Measurements from ENCODE around the gene PPP1R26. TPM values are rescaled to one million over a fixed set of nuclear protein-coding genes. Genes with fewer than 3 reads are reported as not detected.
A peak's percentile ranks its signal among the peaks of the same experiment; 100 is the strongest.

PPP1R26 gene
- total and polyA plus RNA-seq, 2 experiments from 2014 or later = 10.7 to 49.8 TPM

DNA sequence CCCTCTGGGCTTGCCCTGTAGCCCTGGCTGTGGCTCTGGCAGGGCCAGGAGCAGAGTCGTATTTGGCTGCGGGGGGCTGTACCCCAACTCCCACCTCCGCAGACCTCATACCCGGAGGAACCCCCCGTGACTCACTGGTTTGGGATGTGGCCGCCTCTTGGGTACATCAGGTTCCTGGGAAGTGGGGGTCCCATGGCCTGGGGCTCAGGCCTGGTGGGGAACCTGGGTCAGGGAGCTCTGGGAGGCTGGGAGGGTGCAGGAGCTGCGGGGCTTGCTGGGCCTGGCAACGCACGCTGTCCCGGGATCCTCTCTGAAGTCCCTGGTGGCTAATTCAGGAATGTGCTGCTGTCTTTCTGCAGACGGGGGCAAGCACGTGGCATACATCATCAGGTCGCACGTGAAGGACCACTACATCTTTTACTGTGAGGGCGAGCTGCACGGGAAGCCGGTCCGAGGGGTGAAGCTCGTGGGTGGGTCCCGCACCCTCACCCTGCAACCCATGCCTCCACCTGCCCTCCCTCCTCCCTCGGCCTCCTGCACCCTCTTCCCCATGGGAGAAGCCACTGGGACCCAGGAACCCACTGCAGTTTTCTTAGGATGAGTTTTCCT, 44.0 kb downstream of the PPP1R26 start:
- H3F3A ChIP-seq (replicated peaks; ENCODE audit: low read depth) = no peaks in the 10 kb centered on the region
- H3K4me1 ChIP-seq (ENCODE audit: insufficient read depth) = no peaks in the 10 kb centered on the region; the same call in 1 of the 2 replicates
- no peaks in the 10 kb centered on the region for H3K27me3 ChIP-seq (ENCODE audit: insufficient read depth)
- Mint-ChIP-seq H3K4me1 (peaks cover 10% of the 10 kb centered on the region; the same call in 2 of the 3 replicates), H3K36me3 (ENCODE audit: low read depth) (no peaks in the 10 kb centered on the region), H3K4me3 (no peak overlapping the region), H3K27ac (no peak overlapping the region), H3K27me3 (ENCODE audit: insufficient read depth, low read depth, poor library complexity) (peaks cover 4% of the 10 kb centered on the region), H3K9me3 (no peaks in the 10 kb centered on the region)
- no peak overlapping the region for H3K27ac ChIP-seq (ENCODE audit: low read depth)
- H3K4me3 ChIP-seq = no peak overlapping the region
- no peak overlapping the region for H2AFZ ChIP-seq
- DNase-seq (ENCODE audit: low spot score) (peak; percentile 35), ATAC-seq (peak; percentile 46)
- no peaks in the 10 kb centered on the region for H4K20me1 ChIP-seq (replicated peaks; ENCODE audit: insufficient read depth)
- H3K79me2 ChIP-seq (replicated peaks; ENCODE audit: insufficient read depth) = no peaks in the 10 kb centered on the region
- TF ChIP-seq JUNB (IDR thresholded peaks at IDR 0.05; ENCODE audit: unreplicated experiment) (no peak), STAT1 (IDR thresholded peaks at IDR 0.05; ENCODE audit: unreplicated experiment) (no peak), EZH2 (IDR thresholded peaks at IDR 0.05; ENCODE audit: low read depth, unreplicated experiment) (no peak), POLR2AphosphoS5 (IDR thresholded peaks at IDR 0.05; ENCODE audit: low read depth) (no peak), ZNF331 (CRISPR knock-in tag; IDR thresholded peaks at IDR 0.05; ENCODE audit: low read depth) (no peak), CREB1 (CRISPR knock-in tag; IDR thresholded peaks at IDR 0.05; ENCODE audit: low read depth) (no peak), ZNF114 (CRISPR knock-in tag; IDR thresholded peaks at IDR 0.05) (no peak), NANOG (IDR thresholded peaks at IDR 0.05; ENCODE audit: borderline replicate concordance) (no peak), EZH2phosphoT487 (IDR thresholded peaks at IDR 0.05; ENCODE audit: unreplicated experiment) (no peak)
- TF ChIP-seq, protein P1, sequence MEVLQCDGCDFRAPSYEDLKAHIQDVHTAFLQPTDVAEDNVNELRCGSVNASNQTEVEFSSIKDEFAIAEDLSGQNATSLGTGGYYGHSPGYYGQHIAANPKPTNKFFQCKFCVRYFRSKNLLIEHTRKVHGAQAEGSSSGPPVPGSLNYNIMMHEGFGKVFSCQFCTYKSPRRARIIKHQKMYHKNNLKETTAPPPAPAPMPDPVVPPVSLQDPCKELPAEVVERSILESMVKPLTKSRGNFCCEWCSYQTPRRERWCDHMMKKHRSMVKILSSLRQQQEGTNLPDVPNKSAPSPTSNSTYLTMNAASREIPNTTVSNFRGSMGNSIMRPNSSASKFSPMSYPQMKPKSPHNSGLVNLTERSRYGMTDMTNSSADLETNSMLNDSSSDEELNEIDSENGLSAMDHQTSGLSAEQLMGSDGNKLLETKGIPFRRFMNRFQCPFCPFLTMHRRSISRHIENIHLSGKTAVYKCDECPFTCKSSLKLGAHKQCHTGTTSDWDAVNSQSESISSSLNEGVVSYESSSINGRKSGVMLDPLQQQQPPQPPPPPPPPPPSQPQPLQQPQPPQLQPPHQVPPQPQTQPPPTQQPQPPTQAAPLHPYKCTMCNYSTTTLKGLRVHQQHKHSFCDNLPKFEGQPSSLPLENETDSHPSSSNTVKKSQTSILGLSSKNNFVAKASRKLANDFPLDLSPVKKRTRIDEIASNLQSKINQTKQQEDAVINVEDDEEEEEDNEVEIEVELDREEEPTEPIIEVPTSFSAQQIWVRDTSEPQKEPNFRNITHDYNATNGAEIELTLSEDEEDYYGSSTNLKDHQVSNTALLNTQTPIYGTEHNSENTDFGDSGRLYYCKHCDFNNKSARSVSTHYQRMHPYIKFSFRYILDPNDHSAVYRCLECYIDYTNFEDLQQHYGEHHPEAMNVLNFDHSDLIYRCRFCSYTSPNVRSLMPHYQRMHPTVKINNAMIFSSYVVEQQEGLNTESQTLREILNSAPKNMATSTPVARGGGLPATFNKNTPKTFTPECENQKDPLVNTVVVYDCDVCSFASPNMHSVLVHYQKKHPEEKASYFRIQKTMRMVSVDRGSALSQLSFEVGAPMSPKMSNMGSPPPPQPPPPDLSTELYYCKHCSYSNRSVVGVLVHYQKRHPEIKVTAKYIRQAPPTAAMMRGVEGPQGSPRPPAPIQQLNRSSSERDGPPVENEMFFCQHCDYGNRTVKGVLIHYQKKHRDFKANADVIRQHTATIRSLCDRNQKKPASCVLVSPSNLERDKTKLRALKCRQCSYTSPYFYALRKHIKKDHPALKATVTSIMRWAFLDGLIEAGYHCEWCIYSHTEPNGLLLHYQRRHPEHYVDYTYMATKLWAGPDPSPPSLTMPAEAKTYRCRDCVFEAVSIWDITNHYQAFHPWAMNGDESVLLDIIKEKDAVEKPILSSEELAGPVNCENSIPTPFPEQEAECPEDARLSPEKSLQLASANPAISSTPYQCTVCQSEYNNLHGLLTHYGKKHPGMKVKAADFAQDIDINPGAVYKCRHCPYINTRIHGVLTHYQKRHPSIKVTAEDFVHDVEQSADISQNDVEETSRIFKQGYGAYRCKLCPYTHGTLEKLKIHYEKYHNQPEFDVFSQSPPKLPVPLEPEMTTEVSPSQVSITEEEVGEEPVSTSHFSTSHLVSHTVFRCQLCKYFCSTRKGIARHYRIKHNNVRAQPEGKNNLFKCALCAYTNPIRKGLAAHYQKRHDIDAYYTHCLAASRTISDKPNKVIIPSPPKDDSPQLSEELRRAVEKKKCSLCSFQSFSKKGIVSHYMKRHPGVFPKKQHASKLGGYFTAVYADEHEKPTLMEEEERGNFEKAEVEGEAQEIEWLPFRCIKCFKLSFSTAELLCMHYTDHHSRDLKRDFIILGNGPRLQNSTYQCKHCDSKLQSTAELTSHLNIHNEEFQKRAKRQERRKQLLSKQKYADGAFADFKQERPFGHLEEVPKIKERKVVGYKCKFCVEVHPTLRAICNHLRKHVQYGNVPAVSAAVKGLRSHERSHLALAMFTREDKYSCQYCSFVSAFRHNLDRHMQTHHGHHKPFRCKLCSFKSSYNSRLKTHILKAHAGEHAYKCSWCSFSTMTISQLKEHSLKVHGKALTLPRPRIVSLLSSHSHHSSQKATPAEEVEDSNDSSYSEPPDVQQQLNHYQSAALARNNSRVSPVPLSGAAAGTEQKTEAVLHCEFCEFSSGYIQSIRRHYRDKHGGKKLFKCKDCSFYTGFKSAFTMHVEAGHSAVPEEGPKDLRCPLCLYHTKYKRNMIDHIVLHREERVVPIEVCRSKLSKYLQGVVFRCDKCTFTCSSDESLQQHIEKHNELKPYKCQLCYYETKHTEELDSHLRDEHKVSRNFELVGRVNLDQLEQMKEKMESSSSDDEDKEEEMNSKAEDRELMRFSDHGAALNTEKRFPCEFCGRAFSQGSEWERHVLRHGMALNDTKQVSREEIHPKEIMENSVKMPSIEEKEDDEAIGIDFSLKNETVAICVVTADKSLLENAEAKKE (CRISPR knock-in tag; IDR thresholded peaks at IDR 0.05) = no peak
- TF ChIP-seq, protein P2, sequence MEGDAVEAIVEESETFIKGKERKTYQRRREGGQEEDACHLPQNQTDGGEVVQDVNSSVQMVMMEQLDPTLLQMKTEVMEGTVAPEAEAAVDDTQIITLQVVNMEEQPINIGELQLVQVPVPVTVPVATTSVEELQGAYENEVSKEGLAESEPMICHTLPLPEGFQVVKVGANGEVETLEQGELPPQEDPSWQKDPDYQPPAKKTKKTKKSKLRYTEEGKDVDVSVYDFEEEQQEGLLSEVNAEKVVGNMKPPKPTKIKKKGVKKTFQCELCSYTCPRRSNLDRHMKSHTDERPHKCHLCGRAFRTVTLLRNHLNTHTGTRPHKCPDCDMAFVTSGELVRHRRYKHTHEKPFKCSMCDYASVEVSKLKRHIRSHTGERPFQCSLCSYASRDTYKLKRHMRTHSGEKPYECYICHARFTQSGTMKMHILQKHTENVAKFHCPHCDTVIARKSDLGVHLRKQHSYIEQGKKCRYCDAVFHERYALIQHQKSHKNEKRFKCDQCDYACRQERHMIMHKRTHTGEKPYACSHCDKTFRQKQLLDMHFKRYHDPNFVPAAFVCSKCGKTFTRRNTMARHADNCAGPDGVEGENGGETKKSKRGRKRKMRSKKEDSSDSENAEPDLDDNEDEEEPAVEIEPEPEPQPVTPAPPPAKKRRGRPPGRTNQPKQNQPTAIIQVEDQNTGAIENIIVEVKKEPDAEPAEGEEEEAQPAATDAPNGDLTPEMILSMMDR (conservative IDR thresholded peaks at IDR 0.05; ENCODE audit: low read depth in 2 of 2) = no peak
- TF ChIP-seq, protein P3, sequence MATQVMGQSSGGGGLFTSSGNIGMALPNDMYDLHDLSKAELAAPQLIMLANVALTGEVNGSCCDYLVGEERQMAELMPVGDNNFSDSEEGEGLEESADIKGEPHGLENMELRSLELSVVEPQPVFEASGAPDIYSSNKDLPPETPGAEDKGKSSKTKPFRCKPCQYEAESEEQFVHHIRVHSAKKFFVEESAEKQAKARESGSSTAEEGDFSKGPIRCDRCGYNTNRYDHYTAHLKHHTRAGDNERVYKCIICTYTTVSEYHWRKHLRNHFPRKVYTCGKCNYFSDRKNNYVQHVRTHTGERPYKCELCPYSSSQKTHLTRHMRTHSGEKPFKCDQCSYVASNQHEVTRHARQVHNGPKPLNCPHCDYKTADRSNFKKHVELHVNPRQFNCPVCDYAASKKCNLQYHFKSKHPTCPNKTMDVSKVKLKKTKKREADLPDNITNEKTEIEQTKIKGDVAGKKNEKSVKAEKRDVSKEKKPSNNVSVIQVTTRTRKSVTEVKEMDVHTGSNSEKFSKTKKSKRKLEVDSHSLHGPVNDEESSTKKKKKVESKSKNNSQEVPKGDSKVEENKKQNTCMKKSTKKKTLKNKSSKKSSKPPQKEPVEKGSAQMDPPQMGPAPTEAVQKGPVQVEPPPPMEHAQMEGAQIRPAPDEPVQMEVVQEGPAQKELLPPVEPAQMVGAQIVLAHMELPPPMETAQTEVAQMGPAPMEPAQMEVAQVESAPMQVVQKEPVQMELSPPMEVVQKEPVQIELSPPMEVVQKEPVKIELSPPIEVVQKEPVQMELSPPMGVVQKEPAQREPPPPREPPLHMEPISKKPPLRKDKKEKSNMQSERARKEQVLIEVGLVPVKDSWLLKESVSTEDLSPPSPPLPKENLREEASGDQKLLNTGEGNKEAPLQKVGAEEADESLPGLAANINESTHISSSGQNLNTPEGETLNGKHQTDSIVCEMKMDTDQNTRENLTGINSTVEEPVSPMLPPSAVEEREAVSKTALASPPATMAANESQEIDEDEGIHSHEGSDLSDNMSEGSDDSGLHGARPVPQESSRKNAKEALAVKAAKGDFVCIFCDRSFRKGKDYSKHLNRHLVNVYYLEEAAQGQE (IDR thresholded peaks at IDR 0.05; ENCODE audit: unreplicated experiment) = no peak
- TF ChIP-seq, protein P4, sequence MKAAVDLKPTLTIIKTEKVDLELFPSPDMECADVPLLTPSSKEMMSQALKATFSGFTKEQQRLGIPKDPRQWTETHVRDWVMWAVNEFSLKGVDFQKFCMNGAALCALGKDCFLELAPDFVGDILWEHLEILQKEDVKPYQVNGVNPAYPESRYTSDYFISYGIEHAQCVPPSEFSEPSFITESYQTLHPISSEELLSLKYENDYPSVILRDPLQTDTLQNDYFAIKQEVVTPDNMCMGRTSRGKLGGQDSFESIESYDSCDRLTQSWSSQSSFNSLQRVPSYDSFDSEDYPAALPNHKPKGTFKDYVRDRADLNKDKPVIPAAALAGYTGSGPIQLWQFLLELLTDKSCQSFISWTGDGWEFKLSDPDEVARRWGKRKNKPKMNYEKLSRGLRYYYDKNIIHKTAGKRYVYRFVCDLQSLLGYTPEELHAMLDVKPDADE (IDR thresholded peaks at IDR 0.05) = no peak
- no peaks in the 10 kb centered on the region for H3K9me2 ChIP-seq (ENCODE audit: insufficient read depth)
- H3K36me3 ChIP-seq (ENCODE audit: insufficient read depth) = no peaks in the 10 kb centered on the region
- H3K4me2 ChIP-seq = no peak overlapping the region

Data from GM23338 (cell line).